GM12872 (cell line): ENCODE measurements around the gene GPATCH4.

Experiments
- CTCF ChIP-seq: IDR thresholded peaks from 3 replicates; pipeline ENCODE4 v1.5.1; 2011; ENCODE audit warnings: low read depth, mild to moderate bottlenecking, low read length, moderate library complexity; ENCODE audit not compliant: insufficient read depth

Gene GPATCH4

GRCh38 chr1:156625436-156626078 lies 24.3 kb upstream of the GPATCH4 start:
- TF ChIP-seq CTCF, result peak; percentile 89

GRCh38 chr1:156624814-156625435 lies 23.6 kb upstream of the GPATCH4 start:
- TF ChIP-seq CTCF, result no peak

GRCh38 chr1:156623946-156624813 lies 22.9 kb upstream of the GPATCH4 start:
- peak; percentile 49; the same call in 2 of the 3 replicates for TF ChIP-seq CTCF

- no peak for TF ChIP-seq CTCF
These were observed 21.5 kb upstream of the GPATCH4 start for GRCh38 chr1:156622581-156623297.

- TF ChIP-seq CTCF, result no peak
These were observed 18.3 kb upstream of the GPATCH4 start for GRCh38 chr1:156619582-156619955.

GRCh38 chr1:156618853-156619581 lies 17.7 kb upstream of the GPATCH4 start, which contains the start of gene HAPLN2:
Gene HAPLN2, plus strand, starts transcription at chr1:156619415. Its CDS starts 4,076 bp downstream, at chr1:156623491.
- peak; percentile 70 for TF ChIP-seq CTCF

- TF ChIP-seq CTCF, result no peak
These were observed 15.2 kb upstream of the GPATCH4 start for GRCh38 chr1:156616463-156616862.
